Measurements from ENCODE around the gene PHIP. TPM values are rescaled to one million over a fixed set of nuclear protein-coding genes. Genes with fewer than 3 reads are reported as not detected.

The PHIP gene
- total RNA-seq, 1 donor = 26.3 TPM

DNA sequence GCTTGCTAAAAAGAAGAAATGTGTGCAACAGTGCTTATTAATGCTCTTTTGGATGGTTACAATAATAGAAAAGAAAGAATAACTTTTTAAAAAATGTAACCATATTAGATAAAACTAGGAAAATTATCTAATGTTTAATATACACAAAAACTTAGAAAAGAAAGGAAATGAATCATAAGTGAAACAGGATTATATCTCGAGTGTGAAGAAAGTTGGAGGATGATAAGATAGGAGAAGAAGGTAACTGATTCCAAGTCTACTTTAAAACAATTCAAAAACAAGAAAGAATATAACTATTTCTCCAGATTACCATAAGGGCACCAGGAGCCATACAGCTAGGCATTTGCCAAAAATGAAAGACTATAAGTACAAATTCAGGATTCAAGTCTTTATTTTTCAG lies 73.0 kb downstream of the PHIP start:
- no peak for DNase-seq (ENCODE audit: low read depth)
- no peak for TF ChIP-seq CTCF (IDR thresholded peaks at IDR 0.05; ENCODE audit: insufficient read depth, low read depth, low read length)
- no peak overlapping the region for H3K4me3 ChIP-seq (ENCODE audit: low read depth, low read length)

DNA sequence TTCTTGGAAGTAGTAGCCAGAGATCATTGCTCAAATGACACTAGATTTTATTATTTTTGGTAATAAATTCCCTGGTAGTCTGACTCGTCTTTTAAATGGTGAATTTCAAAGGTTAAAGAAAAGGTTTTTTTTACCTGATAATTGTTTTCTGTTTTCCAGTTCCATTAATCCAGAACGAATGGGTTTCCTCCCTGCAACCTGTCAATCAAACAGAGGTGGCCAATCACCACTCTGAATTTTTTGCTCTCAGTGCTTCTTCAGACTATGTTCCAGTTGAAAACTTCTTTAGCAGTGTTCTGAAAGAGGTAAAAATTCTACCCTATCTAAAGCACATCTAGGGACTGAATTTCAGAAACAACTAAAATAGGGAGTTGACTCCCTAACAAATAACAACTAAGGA lies 73.8 kb downstream of the PHIP start:
- no peak for DNase-seq (ENCODE audit: low read depth)
- no peak overlapping the region for H3K4me3 ChIP-seq (ENCODE audit: low read depth, low read length)
- TF ChIP-seq CTCF (IDR thresholded peaks at IDR 0.05; ENCODE audit: insufficient read depth, low read depth, low read length) = no peak

DNA sequence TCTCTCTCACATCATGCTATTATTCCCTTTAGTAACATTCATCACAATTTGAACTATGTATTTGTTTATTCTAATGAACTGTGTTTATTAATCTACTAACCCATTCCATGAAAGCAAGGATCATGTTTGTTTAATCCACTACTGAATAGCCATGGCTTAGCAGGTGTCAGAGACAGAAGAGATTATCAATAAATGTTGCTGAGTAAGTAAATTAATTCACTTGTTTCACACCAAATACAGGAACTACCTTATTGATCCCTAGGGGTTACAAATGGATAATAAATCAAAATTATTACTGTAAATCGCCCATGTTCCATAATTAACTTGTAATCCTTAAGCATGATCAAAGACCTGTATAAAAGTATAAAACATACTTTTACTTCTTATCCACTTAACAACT lies 76.6 kb downstream of the PHIP start:
- TF ChIP-seq CTCF (IDR thresholded peaks at IDR 0.05; ENCODE audit: insufficient read depth, low read depth, low read length) = no peak
- no peak overlapping the region for H3K4me3 ChIP-seq (ENCODE audit: low read depth, low read length)
- no peak for DNase-seq (ENCODE audit: low read depth)

DNA sequence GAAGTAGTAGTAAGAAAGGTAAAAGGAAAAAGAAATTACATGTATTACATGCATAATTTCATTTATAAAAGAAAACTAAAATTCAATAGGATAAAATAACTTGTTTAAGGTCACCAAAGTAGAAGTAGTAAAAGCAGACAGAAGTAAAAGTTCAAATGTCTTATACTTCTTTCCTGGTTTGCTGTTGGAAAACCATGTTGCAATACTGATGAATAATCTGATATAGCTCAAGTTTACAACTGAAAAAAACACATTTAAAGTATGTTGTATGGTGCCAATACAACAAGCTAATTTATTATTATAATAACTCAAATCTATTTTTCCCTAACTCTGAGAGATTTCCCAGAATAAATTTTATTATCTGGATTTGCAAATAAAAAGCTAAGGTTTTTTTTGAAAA lies 78.3 kb downstream of the PHIP start:
- TF ChIP-seq CTCF (IDR thresholded peaks at IDR 0.05; ENCODE audit: insufficient read depth, low read depth, low read length) = no peak
- DNase-seq (ENCODE audit: low read depth) = peak; percentile 32
- no peak overlapping the region for H3K4me3 ChIP-seq (ENCODE audit: low read depth, low read length)

DNA sequence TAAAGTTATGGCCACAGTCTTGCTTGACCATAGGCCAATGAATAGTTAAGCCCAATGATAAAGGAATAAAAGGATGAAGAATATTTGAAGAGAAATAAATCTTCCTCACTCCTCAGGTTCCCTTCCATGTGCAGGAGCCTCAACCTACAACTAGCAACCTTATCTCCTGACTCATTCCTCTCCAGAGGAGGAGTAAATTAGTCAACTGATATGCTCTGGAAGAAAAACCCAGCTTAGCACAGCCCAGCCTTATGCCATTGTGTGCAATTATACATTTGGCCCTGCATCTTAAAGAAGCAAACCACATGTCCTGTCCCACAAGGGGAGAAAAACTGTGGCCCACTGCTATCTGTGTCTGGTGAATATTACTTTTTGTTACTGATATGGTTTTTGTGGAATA lies 82.1 kb downstream of the PHIP start:
- DNase-seq (ENCODE audit: low read depth) = no peak
- TF ChIP-seq CTCF (IDR thresholded peaks at IDR 0.05; ENCODE audit: insufficient read depth, low read depth, low read length) = no peak
- H3K4me3 ChIP-seq (ENCODE audit: low read depth, low read length) = no peak overlapping the region

DNA sequence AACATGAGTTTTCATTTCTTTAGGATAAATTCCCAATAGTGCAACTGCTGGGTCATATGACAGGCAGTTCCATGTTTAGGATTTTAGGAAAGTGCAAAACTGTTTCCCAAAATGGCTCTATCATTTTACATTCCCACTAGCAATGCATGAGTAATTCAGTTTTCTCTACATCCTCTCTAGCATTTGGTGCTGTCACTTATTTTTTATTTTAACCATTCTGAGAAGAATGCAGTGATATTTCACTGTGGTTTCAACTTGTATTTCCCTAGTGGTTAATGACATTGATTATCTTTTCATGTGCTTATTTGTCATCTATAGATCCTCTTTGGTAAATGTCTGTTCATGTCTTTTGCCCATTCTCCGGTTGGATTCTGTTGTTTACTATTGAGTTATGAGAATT lies 82.7 kb downstream of the PHIP start:
- H3K4me3 ChIP-seq (ENCODE audit: low read depth, low read length) = no peak overlapping the region
- no peak for TF ChIP-seq CTCF (IDR thresholded peaks at IDR 0.05; ENCODE audit: insufficient read depth, low read depth, low read length)
- DNase-seq (ENCODE audit: low read depth) = no peak

DNA sequence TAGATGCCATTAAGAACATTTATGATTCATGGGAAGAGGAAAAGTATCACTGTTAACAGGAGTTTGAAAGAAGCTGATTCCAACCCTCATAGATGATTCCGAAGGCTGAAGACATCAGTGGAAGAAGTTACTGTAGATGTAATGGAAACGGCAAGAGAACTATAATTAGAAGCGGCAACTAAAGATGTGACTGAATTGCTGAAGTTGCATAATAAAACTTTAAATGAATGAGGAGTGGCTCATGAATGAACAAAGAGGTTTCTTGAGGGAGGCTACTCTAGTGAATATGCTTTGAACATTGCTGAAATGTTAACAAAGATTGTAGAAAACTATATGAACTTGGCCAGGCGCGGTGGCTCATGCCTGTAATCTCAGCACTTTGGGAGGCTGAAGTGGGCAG lies 84.1 kb downstream of the PHIP start:
- no peak for DNase-seq (ENCODE audit: low read depth)
- no peak overlapping the region for H3K4me3 ChIP-seq (ENCODE audit: low read depth, low read length)
- TF ChIP-seq CTCF (IDR thresholded peaks at IDR 0.05; ENCODE audit: insufficient read depth, low read depth, low read length) = no peak
